WTC11 (cell line): Measurements from ENCODE around the gene MKLN1. TPM values are rescaled to one million over a fixed set of nuclear protein-coding genes. Genes with fewer than 3 reads are reported as not detected.

Source experiments
- ATAC-seq: fragments of 200-7000 bp; cut with Tn5 transposase; 2 replicates; pipeline ENCODE4 v1.10.0; 2021; ENCODE audit warnings: mild to moderate bottlenecking, moderate library complexity
- CTCF ChIA-PET: fragments of 300-600 bp; sonication (Branson Sonifier 250); formaldehyde crosslinking; loops from one replicate; lab custom pipeline; 2021; ENCODE audit warnings: antibody characterized with exemption; lab: Charles Lee
- POLR2A ChIA-PET: fragments of 350-600 bp; sonication (Branson Sonifier 250); formaldehyde crosslinking; loops from one replicate; lab custom pipeline; 2021; ENCODE audit warnings: antibody characterized with exemption; lab: Charles Lee
- DNase-seq: peaks from one replicate; pipeline ENCODE4 v3.0.0; 2021; ENCODE audit warnings: low spot score
- H3K27ac Mint-ChIP-seq: 2 replicates; pipeline ENCODE4 v1.8.0; 2021; ENCODE audit warnings: mixed read lengths
- H3K27me3 Mint-ChIP-seq: 2 replicates; pipeline ENCODE4 v1.8.0; 2021; ENCODE audit warnings: low read depth, mild to moderate bottlenecking, moderate library complexity, mixed read lengths
- H3K36me3 Mint-ChIP-seq: 2 replicates; pipeline ENCODE4 v1.8.0; 2021; ENCODE audit warnings: mixed read lengths
- H3K4me1 Mint-ChIP-seq: 2 replicates; pipeline ENCODE4 v1.8.0; 2022; ENCODE audit warnings: mixed read lengths
- H3K4me3 Mint-ChIP-seq: 2 replicates; pipeline ENCODE4 v1.8.0; 2021; ENCODE audit warnings: mild to moderate bottlenecking, moderate library complexity, mixed read lengths
- H3K9me3 Mint-ChIP-seq: 2 replicates; pipeline ENCODE4 v1.8.0; 2021; ENCODE audit warnings: mixed read lengths
- CBFB ChIP-seq: sonication (generic); formaldehyde crosslinking; IDR thresholded peaks from 2 replicates; pipeline ENCODE4 v1.8.1; 2022; ENCODE audit warnings: mild to moderate bottlenecking, low read depth, missing genetic modification reagents
- IRF2 ChIP-seq: sonication (generic); formaldehyde crosslinking; IDR thresholded peaks from 2 replicates; pipeline ENCODE4 v1.8.0; 2022; ENCODE audit warnings: low read depth, missing genetic modification reagents, borderline replicate concordance
- NFE2L1 ChIP-seq: sonication (generic); formaldehyde crosslinking; IDR thresholded peaks from 2 replicates; pipeline ENCODE4 v1.8.1; 2023; ENCODE audit warnings: missing genetic modification reagents
- NR1H2 ChIP-seq: sonication (generic); formaldehyde crosslinking; IDR thresholded peaks from 2 replicates; pipeline ENCODE4 v1.9.0; 2021; ENCODE audit warnings: mild to moderate bottlenecking, moderate library complexity, missing genetic modification reagents
- NR3C1 ChIP-seq: sonication (generic); formaldehyde crosslinking; conservative IDR thresholded peaks from 2 replicates; pipeline ENCODE4 v1.8.1; 2023; ENCODE audit warnings: low read depth, mild to moderate bottlenecking, missing genetic modification reagents
- PRRX2 ChIP-seq: fragments of 250-450 bp; sonication (Bioruptor Pico); IDR thresholded peaks from 2 replicates; pipeline ENCODE4 v1.8.0; 2021; ENCODE audit warnings: mild to moderate bottlenecking
- SP1 ChIP-seq: sonication (generic); formaldehyde crosslinking; conservative IDR thresholded peaks from 2 replicates; pipeline ENCODE4 v1.8.1; 2022; ENCODE audit warnings: missing genetic modification reagents
- TP53 ChIP-seq: sonication (generic); formaldehyde crosslinking; IDR thresholded peaks from 2 replicates; pipeline ENCODE4 v1.8.1; 2023; ENCODE audit warnings: mild to moderate bottlenecking, missing genetic modification reagents
- ZBTB21 ChIP-seq: sonication (generic); formaldehyde crosslinking; IDR thresholded peaks from 2 replicates; pipeline ENCODE4 v1.8.1; 2023; ENCODE audit warnings: mild to moderate bottlenecking, missing genetic modification reagents, borderline replicate concordance
- ZNF121 ChIP-seq: sonication (generic); formaldehyde crosslinking; IDR thresholded peaks from 2 replicates; pipeline ENCODE4 v1.8.0; 2023; ENCODE audit warnings: missing genetic modification reagents
- ZNF396 ChIP-seq: fragments of 250-450 bp; sonication (Bioruptor Pico); IDR thresholded peaks from 2 replicates; pipeline ENCODE4 v1.8.0; 2021; ENCODE audit warnings: mild to moderate bottlenecking, moderate library complexity, borderline replicate concordance
- total RNA-seq: library from RNA; stranded (reverse); gene quantifications from 3 replicates; pipeline ENCODE4 v1.2.3, GENCODE V29; 2021
- TF ChIP-seq, protein P1 (sequence below): sonication (generic); formaldehyde crosslinking; IDR thresholded peaks from 2 replicates; pipeline ENCODE4 v1.8.0; 2022; ENCODE audit warnings: mild to moderate bottlenecking, missing genetic modification reagents
- TF ChIP-seq, protein P2 (sequence below): sonication (generic); formaldehyde crosslinking; IDR thresholded peaks from 2 replicates; pipeline ENCODE4 v1.8.0; 2023; ENCODE audit warnings: missing genetic modification reagents
- TF ChIP-seq, protein P3 (sequence below): sonication (generic); formaldehyde crosslinking; conservative IDR thresholded peaks from 2 replicates; pipeline ENCODE4 v1.8.1; 2023; ENCODE audit warnings: mild to moderate bottlenecking, low read depth, missing genetic modification reagents, moderate library complexity
- TF ChIP-seq, protein P4 (sequence below): sonication (generic); formaldehyde crosslinking; IDR thresholded peaks from 2 replicates; pipeline ENCODE4 v1.8.0; 2023; ENCODE audit warnings: mild to moderate bottlenecking, missing genetic modification reagents

MKLN1 gene
- total RNA-seq, 1 experiment from 2014 or later: 37.6 TPM

DNA sequence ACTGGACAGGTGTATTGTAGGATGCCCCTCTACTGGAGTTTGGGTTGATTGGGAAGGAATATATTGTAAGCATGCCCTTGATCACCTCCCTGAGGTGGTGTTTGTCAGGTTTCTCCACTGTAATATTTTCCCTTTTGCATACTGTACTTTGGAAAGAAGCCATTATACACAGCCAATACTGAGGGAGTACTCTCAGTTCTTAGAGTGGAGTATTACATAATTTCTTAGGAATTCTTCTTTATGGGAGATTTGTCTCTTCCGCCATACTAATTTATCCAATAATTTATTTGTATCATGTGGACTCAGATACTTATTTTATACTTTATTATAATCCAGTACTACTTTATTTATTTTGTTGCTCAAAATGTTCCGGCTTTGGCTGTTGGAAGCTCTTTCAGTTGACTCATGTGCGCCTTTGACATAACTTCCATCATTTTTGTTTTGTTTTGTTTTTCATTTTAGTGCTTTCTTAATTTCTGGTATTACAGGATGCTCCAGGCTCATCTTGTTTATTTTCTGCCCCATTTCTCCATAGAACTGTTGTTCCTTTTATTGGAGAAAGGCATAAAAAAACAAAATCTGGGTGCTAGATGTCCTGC lies 29.7 kb downstream of the MKLN1 start:
- POLR2A ChIA-PET: no interaction called here
- CTCF ChIA-PET: interaction anchor here (2.0 kb wide), 1 partner anchor 10 kb away, joined by 6 read pairs; no protein-coding TSS in a partner anchor

DNA sequence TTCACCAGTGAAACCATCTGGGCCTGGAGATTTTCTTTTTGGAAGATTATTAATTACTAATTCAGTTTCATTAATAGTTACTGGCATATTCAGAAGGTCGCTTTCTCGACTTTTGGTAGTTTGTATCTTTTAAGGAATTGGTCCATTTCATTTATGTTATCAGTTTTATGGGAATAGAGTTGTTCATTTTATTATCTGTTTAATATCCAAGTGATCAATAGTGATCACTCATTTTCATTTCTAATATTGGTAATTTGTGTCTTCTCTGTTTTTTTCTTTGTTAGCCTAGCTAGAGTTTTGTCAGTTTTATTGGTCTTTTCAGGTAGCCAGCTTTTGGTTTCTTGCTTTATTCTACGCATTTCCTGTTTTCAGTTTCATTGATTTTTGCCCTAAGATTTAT lies 31.0 kb downstream of the MKLN1 start:
- TF ChIP-seq ZNF121 (no peak), SP1 (CRISPR knock-in tag) (no peak), NR1H2 (CRISPR knock-in tag) (no peak), TP53 (CRISPR knock-in tag) (no peak)
- TF ChIP-seq, protein P1, sequence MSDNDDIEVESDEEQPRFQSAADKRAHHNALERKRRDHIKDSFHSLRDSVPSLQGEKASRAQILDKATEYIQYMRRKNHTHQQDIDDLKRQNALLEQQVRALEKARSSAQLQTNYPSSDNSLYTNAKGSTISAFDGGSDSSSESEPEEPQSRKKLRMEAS: no peak
- ChIA-PET CTCF (no interaction called here), POLR2A (no interaction called here)
- DNase-seq: no peak
- H3K27ac Mint-ChIP-seq: peak overlapping the region; percentile 60
- H3K27me3 Mint-ChIP-seq: no peaks in the 10 kb centered on the region
- ATAC-seq: no peak
- no peak overlapping the region for H3K4me3 Mint-ChIP-seq
- no peaks in the 10 kb centered on the region for H3K9me3 Mint-ChIP-seq
- peaks cover 74% of the 10 kb centered on the region for H3K4me1 Mint-ChIP-seq
- H3K36me3 Mint-ChIP-seq: no peaks in the 10 kb centered on the region

More for the DNA sequence above, 29.7 kb downstream of the MKLN1 start:
- no peaks in the 10 kb centered on the region for H3K36me3 Mint-ChIP-seq
- no peak overlapping the region for H3K27ac Mint-ChIP-seq
- peaks cover 72% of the 10 kb centered on the region for H3K4me1 Mint-ChIP-seq
- no peaks in the 10 kb centered on the region for H3K27me3 Mint-ChIP-seq
- TF ChIP-seq, protein P2, sequence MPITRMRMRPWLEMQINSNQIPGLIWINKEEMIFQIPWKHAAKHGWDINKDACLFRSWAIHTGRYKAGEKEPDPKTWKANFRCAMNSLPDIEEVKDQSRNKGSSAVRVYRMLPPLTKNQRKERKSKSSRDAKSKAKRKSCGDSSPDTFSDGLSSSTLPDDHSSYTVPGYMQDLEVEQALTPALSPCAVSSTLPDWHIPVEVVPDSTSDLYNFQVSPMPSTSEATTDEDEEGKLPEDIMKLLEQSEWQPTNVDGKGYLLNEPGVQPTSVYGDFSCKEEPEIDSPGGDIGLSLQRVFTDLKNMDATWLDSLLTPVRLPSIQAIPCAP (CRISPR knock-in tag): no peak
- no peak for TF ChIP-seq ZNF396 (CRISPR knock-in tag)
- no peak for TF ChIP-seq NR3C1 (CRISPR knock-in tag)
- TF ChIP-seq CBFB: no peak
- no peak for TF ChIP-seq PRRX2 (CRISPR knock-in tag)
- TF ChIP-seq, protein P3, sequence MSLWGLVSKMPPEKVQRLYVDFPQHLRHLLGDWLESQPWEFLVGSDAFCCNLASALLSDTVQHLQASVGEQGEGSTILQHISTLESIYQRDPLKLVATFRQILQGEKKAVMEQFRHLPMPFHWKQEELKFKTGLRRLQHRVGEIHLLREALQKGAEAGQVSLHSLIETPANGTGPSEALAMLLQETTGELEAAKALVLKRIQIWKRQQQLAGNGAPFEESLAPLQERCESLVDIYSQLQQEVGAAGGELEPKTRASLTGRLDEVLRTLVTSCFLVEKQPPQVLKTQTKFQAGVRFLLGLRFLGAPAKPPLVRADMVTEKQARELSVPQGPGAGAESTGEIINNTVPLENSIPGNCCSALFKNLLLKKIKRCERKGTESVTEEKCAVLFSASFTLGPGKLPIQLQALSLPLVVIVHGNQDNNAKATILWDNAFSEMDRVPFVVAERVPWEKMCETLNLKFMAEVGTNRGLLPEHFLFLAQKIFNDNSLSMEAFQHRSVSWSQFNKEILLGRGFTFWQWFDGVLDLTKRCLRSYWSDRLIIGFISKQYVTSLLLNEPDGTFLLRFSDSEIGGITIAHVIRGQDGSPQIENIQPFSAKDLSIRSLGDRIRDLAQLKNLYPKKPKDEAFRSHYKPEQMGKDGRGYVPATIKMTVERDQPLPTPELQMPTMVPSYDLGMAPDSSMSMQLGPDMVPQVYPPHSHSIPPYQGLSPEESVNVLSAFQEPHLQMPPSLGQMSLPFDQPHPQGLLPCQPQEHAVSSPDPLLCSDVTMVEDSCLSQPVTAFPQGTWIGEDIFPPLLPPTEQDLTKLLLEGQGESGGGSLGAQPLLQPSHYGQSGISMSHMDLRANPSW (CRISPR knock-in tag): no peak
- no peak overlapping the region for H3K4me3 Mint-ChIP-seq
- no peak for ATAC-seq
- no peak for DNase-seq
- no peaks in the 10 kb centered on the region for H3K9me3 Mint-ChIP-seq

DNA sequence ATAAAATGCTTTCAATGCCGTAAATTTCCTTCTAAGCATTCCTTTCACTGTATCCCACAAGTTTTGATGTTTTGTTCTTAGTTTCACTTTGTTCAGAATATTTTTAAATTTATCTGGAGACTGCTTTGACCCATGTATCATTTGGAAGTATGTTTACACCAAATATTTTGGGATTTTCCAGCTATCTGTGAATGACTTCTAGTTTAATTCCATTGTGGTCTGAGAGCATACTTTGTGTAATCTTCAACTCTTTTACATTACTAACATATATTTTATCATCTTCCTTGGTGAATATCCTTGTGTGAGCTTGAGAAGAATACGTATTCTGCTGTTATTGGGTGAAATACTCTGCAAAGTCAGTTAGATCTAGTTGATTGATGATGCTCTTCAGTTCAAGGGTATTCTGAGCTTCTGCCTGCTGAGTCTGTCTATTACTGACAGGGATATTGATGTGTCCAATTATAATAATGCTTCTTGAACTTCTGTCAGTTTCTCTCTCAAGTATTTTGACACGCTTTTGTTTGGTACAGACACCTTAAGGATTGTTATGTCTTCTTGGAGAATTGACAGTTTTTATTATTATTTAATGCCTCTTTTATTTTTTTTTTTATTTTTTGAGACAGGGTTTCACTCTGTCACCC lies 31.6 kb downstream of the MKLN1 start:
- H3K4me3 Mint-ChIP-seq: no peak overlapping the region
- CTCF ChIA-PET: no interaction called here

More for the DNA sequence above, 31.6 kb downstream of the MKLN1 start:
- DNase-seq: no peak
- H3K27me3 Mint-ChIP-seq: no peaks in the 10 kb centered on the region
- TF ChIP-seq ZBTB21 (CRISPR knock-in tag) (no peak), IRF2 (no peak), SP1 (CRISPR knock-in tag) (no peak), NFE2L1 (CRISPR knock-in tag) (no peak)
- TF ChIP-seq, protein P4, sequence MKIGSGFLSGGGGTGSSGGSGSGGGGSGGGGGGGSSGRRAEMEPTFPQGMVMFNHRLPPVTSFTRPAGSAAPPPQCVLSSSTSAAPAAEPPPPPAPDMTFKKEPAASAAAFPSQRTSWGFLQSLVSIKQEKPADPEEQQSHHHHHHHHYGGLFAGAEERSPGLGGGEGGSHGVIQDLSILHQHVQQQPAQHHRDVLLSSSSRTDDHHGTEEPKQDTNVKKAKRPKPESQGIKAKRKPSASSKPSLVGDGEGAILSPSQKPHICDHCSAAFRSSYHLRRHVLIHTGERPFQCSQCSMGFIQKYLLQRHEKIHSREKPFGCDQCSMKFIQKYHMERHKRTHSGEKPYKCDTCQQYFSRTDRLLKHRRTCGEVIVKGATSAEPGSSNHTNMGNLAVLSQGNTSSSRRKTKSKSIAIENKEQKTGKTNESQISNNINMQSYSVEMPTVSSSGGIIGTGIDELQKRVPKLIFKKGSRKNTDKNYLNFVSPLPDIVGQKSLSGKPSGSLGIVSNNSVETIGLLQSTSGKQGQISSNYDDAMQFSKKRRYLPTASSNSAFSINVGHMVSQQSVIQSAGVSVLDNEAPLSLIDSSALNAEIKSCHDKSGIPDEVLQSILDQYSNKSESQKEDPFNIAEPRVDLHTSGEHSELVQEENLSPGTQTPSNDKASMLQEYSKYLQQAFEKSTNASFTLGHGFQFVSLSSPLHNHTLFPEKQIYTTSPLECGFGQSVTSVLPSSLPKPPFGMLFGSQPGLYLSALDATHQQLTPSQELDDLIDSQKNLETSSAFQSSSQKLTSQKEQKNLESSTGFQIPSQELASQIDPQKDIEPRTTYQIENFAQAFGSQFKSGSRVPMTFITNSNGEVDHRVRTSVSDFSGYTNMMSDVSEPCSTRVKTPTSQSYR (CRISPR knock-in tag): no peak
- TF ChIP-seq, all 79 proteins: peak for 0
- ATAC-seq: no peak
- Mint-ChIP-seq H3K36me3 (no peaks in the 10 kb centered on the region), H3K4me1 (peaks cover 72% of the 10 kb centered on the region), H3K9me3 (no peaks in the 10 kb centered on the region), H3K27ac (peak overlapping the region; percentile 91)
- POLR2A ChIA-PET: interaction anchor here (1.2 kb wide), 1 partner anchor 20 kb away, joined by 7 read pairs; no protein-coding TSS in a partner anchor
